H1 (cell line): ENCODE data around the gene NHS. TPM values are rescaled to one million over a fixed set of nuclear protein-coding genes. Genes with fewer than 3 reads are reported as not detected.

Experiments
- polyA plus RNA-seq, 7 experiments: library from polyadenylated mRNA; depleted of rRNA in 3 of 7; stranded (reverse) in 5 of 7; unstranded in 2 of 7; fragments of >200 nt in 5 of 7; fragments of 200-250 nt in 2 of 7; gene quantifications; 1 replicate in 5 of 7; 2 replicates in 1 of 7; 4 replicates in 1 of 7; pipeline versions ENCODE4 v1.2.1 to v1.2.3, GENCODE V29; 2011 to 2013; ENCODE audit warnings: missing spikeins in 2 of 7, mixed read lengths in 2 of 7
- total RNA-seq: library from RNA; stranded (reverse); fragmentation: NEBNext Ultra II Directional; extraction: Animal tissue kit (Norgen Biotek cat#: 25700); gene quantifications from 2 replicates; pipeline ENCODE4 v1.2.1, GENCODE V29; 2021
- TF ChIP-seq, protein P1 (sequence below): fragments of 300-600 bp; sonication (generic); IDR thresholded peaks from 2 replicates; pipeline ENCODE4 v1.7.1; 2012; ENCODE audit warnings: low read length, moderate library complexity, mild to moderate bottlenecking, inconsistent platforms; ENCODE audit not compliant: insufficient replicate concordance

The NHS gene
- total and polyA plus RNA-seq, 2 of the 8 experiments (the other 6 are each of a cell fraction or from before 2014, with no cell fraction given), result 2.2 to 6.7 TPM

DNA sequence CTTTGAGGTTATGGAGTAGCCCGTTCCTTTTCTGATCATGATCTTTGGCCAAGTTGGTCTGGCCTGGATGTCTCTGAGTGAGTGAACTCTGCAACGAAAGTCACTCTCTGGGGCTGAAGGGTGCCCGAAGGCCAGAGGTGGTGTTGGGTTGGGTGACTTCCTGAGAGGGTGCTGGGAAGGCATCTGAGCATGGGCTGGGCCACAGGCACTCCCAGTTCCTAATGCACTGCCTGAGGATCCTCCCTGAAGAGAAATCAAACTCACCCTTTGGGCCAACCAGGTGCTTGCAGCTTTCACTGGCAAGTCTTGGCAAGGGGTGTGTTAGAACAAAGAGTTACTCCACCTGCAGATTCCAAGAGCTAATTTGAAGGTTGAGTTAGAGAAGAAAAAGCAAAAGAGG lies 295.9 kb downstream of the NHS start (continued):
- TF ChIP-seq, protein P1, sequence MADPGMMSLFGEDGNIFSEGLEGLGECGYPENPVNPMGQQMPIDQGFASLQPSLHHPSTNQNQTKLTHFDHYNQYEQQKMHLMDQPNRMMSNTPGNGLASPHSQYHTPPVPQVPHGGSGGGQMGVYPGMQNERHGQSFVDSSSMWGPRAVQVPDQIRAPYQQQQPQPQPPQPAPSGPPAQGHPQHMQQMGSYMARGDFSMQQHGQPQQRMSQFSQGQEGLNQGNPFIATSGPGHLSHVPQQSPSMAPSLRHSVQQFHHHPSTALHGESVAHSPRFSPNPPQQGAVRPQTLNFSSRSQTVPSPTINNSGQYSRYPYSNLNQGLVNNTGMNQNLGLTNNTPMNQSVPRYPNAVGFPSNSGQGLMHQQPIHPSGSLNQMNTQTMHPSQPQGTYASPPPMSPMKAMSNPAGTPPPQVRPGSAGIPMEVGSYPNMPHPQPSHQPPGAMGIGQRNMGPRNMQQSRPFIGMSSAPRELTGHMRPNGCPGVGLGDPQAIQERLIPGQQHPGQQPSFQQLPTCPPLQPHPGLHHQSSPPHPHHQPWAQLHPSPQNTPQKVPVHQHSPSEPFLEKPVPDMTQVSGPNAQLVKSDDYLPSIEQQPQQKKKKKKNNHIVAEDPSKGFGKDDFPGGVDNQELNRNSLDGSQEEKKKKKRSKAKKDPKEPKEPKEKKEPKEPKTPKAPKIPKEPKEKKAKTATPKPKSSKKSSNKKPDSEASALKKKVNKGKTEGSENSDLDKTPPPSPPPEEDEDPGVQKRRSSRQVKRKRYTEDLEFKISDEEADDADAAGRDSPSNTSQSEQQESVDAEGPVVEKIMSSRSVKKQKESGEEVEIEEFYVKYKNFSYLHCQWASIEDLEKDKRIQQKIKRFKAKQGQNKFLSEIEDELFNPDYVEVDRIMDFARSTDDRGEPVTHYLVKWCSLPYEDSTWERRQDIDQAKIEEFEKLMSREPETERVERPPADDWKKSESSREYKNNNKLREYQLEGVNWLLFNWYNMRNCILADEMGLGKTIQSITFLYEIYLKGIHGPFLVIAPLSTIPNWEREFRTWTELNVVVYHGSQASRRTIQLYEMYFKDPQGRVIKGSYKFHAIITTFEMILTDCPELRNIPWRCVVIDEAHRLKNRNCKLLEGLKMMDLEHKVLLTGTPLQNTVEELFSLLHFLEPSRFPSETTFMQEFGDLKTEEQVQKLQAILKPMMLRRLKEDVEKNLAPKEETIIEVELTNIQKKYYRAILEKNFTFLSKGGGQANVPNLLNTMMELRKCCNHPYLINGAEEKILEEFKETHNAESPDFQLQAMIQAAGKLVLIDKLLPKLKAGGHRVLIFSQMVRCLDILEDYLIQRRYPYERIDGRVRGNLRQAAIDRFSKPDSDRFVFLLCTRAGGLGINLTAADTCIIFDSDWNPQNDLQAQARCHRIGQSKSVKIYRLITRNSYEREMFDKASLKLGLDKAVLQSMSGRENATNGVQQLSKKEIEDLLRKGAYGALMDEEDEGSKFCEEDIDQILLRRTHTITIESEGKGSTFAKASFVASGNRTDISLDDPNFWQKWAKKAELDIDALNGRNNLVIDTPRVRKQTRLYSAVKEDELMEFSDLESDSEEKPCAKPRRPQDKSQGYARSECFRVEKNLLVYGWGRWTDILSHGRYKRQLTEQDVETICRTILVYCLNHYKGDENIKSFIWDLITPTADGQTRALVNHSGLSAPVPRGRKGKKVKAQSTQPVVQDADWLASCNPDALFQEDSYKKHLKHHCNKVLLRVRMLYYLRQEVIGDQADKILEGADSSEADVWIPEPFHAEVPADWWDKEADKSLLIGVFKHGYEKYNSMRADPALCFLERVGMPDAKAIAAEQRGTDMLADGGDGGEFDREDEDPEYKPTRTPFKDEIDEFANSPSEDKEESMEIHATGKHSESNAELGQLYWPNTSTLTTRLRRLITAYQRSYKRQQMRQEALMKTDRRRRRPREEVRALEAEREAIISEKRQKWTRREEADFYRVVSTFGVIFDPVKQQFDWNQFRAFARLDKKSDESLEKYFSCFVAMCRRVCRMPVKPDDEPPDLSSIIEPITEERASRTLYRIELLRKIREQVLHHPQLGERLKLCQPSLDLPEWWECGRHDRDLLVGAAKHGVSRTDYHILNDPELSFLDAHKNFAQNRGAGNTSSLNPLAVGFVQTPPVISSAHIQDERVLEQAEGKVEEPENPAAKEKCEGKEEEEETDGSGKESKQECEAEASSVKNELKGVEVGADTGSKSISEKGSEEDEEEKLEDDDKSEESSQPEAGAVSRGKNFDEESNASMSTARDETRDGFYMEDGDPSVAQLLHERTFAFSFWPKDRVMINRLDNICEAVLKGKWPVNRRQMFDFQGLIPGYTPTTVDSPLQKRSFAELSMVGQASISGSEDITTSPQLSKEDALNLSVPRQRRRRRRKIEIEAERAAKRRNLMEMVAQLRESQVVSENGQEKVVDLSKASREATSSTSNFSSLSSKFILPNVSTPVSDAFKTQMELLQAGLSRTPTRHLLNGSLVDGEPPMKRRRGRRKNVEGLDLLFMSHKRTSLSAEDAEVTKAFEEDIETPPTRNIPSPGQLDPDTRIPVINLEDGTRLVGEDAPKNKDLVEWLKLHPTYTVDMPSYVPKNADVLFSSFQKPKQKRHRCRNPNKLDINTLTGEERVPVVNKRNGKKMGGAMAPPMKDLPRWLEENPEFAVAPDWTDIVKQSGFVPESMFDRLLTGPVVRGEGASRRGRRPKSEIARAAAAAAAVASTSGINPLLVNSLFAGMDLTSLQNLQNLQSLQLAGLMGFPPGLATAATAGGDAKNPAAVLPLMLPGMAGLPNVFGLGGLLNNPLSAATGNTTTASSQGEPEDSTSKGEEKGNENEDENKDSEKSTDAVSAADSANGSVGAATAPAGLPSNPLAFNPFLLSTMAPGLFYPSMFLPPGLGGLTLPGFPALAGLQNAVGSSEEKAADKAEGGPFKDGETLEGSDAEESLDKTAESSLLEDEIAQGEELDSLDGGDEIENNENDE, result no peak
